ENCODE data around the gene IFI30. TPM values are rescaled to one million over a fixed set of nuclear protein-coding genes. Genes with fewer than 3 reads are reported as not detected.

The IFI30 gene
- total RNA-seq, 4 donors from 2014 or later = 36.3 to 58.4 (median 40.1) TPM

- H3K36me3 ChIP-seq = peaks cover 0 to 4% of the 10 kb centered on the region in 2 donors
- H3K27ac ChIP-seq = peak overlapping the region in 2 of 3 donors; percentile 38 to 39
- no peaks in the 10 kb centered on the region for H3K9me3 ChIP-seq
- H3K4me3 ChIP-seq (replicated peaks in 1 of 3) = peak overlapping the region; percentile 40 to 72 (median 44)
- H3K4me1 ChIP-seq = peaks cover 17 to 19% of the 10 kb centered on the region in 2 donors
- no peak for TF ChIP-seq CTCF (IDR thresholded peaks at IDR 0.05)
- TF ChIP-seq POLR2A (IDR thresholded peaks at IDR 0.05) = no peak
- no peaks in the 10 kb centered on the region for H3K27me3 ChIP-seq
- DNase-seq = peak in 1 of 2 donors; percentile 47
- intact Hi-C loops (cut with DNase I) = loop anchor here (5.0 to 10.0 kb wide), 2 partner anchors 41 to 211 kb away; partner anchors contain the start of gene SSBP4
- 0% methylated on average over 6 to 13 of the region's 38 CpGs for WGBS, 2 donors
Measured at GRCh38 chr19:18203408-18203862, 29.8 kb downstream of the IFI30 start.

DNA sequence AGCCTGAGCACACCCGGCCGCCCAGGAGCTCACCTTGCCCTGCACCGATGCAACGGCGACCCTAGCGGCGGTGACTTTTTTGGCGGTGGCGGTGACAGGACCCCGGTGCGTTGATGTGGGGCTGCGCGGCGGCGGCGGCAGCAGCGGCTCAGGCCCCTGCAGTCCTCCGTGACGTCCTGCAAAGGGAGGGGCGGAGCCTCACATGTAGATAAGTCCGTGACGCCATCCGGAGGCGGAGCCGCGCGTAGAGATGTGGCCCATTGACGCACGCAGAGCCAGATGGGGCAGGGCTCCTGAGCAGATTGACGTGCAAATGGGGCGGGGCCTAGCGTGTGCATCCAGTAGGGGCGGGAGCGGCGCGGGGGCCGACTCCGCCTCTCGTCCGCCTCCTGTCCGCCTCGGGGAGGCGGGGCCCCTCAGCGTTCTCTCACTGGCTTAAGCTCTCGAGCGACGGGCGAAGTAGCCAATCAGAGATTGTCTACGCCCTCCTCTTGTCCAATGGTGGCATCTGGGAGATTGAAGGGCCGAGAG is 30.3 kb downstream of the IFI30 start, which contains the start of gene RAB3A:
Gene RAB3A, minus strand, starts transcription at position 180 of the 531 bp plus-strand sequence. CDS start 1,302 bp downstream, outside the sequence.
- intact Hi-C loops (cut with DNase I) = loop anchor here (5.0 to 10.0 kb wide), 2 partner anchors 42 to 211 kb away; partner anchors contain the start of gene SSBP4
- no peaks in the 10 kb centered on the region for H3K27me3 ChIP-seq
- peak within 1 kb of the TSS; percentile 46 to 72 (median 63) for H3K4me3 ChIP-seq (replicated peaks in 1 of 3)
- peaks cover 17 to 19% of the 10 kb centered on the region in 2 donors for H3K4me1 ChIP-seq
- H3K9me3 ChIP-seq = no peaks in the 10 kb centered on the region
- 0 to 1% methylated on average over 1 to 19 of the region's 50 CpGs for WGBS, 2 donors
- H3K27ac ChIP-seq = peak within 1 kb of the TSS; percentile 93 to 99 (median 97)
- DNase-seq = peak; percentile 100
- TF ChIP-seq CTCF (IDR thresholded peaks at IDR 0.05) (no peak), POLR2A (IDR thresholded peaks at IDR 0.05) (peak in 1 of 2 donors; percentile 74)
- no peaks in the 10 kb centered on the region for H3K36me3 ChIP-seq

DNA sequence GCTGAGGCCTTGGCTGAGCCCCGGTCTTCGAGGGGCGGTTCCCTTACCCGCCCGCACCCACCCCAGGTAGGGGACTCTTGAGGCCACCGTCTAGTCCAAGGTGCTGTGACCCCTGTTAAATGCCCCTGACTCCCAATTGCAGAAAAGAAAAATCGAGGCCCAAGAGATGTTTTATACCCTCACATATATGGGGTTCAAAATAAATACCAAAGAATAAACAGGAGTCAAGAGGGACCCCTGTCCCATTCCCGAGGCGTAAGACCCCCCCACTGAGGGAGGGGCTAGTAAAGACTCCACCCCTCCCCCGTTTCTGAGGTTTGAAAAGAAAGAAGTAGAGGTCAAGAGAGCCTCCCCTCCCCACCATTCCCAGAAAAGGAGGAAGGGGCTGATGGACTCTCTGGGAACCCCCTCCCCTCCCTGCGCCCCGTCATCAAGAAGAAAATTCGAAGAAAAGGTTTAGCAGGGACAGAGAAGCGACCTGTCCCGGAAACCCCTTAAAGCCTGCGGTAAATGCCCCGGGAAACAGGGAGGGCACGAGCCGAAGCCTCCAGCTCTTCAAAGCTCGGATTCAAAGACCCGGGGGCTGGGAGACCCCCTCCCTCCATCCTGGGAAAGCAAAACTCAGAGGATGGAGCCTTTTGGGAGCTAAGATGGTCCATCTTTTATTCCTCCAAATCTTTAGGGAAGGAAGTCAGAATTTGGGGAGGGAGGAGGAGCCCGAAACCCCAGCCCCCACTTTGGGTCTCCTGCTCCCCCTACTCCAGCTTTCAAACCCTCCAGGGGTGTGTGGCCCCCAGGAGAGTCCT is 31.0 kb downstream of the IFI30 start:
- no peak for DNase-seq
- WGBS, 2 donors = 0 to 2% methylated on average over 17 to 22 of the region's 22 CpGs
- Histone ChIP-seq H3K4me3 (replicated peaks in 1 of 3) (peak overlapping the region; percentile 46 to 63 (median 55)), H3K36me3 (no peaks in the 10 kb centered on the region), H3K9me3 (no peaks in the 10 kb centered on the region), H3K27ac (peak overlapping the region; percentile 93 to 99 (median 97)), H3K27me3 (no peaks in the 10 kb centered on the region), H3K4me1 (peaks cover 17 to 19% of the 10 kb centered on the region in 2 donors)
- TF ChIP-seq CTCF (IDR thresholded peaks at IDR 0.05) = no peak
- TF ChIP-seq POLR2A (IDR thresholded peaks at IDR 0.05) = peak; percentile 23 to 46
- intact Hi-C loops (cut with DNase I) = loop anchor here (5.0 to 10.0 kb wide), 2 partner anchors 42 to 210 kb away; partner anchors contain the start of gene SSBP4

GRCh38 chr19:18205200-18205892 is 31.7 kb downstream of the IFI30 start:
- peak overlapping the region; percentile 93 to 99 (median 97) for H3K27ac ChIP-seq
- WGBS, 2 donors = 23 to 27% methylated on average over 35 to 36 of the region's 36 CpGs
- DNase-seq = peak; percentile 78 to 82
- H3K36me3 ChIP-seq = no peaks in the 10 kb centered on the region
- intact Hi-C loops (cut with DNase I) = loop anchor here (10.0 kb wide), 1 partner anchor 209 kb away; the partner anchor contains the start of gene SSBP4
- peak overlapping the region; percentile 46 to 63 (median 55) for H3K4me3 ChIP-seq (replicated peaks in 1 of 3)
- H3K27me3 ChIP-seq = no peaks in the 10 kb centered on the region
- H3K4me1 ChIP-seq = peaks cover 17 to 19% of the 10 kb centered on the region in 2 donors
- no peaks in the 10 kb centered on the region for H3K9me3 ChIP-seq
- no peak for TF ChIP-seq CTCF (IDR thresholded peaks at IDR 0.05)
- peak in 1 of 2 donors; percentile 47 for TF ChIP-seq POLR2A (IDR thresholded peaks at IDR 0.05)

All from thyroid gland (tissue), 4 donors.